ENCODE data around the gene HS1BP3. TPM values are rescaled to one million over a fixed set of nuclear protein-coding genes. Genes with fewer than 3 reads are reported as not detected.

HS1BP3 gene
- total RNA-seq, 1 donor from 2014 or later = 21.0 TPM

DNA sequence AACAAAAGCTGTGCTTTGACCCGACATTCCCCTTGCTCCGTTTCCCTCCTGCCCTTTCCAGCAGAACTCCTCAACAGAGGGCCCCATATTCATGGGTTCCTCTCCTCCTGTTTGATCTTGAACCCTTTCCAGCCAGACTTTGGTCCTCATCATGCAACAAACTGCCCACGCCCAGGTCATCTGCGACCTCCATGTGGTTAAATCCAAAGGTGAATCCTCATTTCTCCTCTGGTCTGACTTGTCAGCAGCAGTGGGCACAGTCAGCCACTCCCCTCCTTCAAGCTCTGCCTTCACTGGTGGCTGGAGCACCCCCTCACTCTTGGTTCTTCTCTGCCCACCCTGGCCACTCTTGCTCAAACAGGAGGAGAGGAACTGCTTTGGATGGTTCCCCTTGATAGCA lies 2.7 kb downstream of the HS1BP3 start:
- no peaks in the 10 kb centered on the region for H4K20me1 ChIP-seq (ENCODE audit: insufficient read depth, low read length)
- H2AFZ ChIP-seq (ENCODE audit: low read depth, low read length) = no peak overlapping the region
- H3K79me2 ChIP-seq (ENCODE audit: insufficient read depth, low read length) = peaks cover 16% of the 10 kb centered on the region
- H3K27me3 Mint-ChIP-seq (ENCODE audit: low read depth, unreplicated experiment) = no peaks in the 10 kb centered on the region
- peaks cover 13% of the 10 kb centered on the region for H3K4me1 ChIP-seq (ENCODE audit: insufficient read depth, low read length)
- no peak overlapping the region for H3K27ac Mint-ChIP-seq (ENCODE audit: unreplicated experiment)
- no peak for TF ChIP-seq EZH2 (IDR thresholded peaks at IDR 0.05; ENCODE audit: insufficient read depth, low read length)
- TF ChIP-seq, protein P1, sequence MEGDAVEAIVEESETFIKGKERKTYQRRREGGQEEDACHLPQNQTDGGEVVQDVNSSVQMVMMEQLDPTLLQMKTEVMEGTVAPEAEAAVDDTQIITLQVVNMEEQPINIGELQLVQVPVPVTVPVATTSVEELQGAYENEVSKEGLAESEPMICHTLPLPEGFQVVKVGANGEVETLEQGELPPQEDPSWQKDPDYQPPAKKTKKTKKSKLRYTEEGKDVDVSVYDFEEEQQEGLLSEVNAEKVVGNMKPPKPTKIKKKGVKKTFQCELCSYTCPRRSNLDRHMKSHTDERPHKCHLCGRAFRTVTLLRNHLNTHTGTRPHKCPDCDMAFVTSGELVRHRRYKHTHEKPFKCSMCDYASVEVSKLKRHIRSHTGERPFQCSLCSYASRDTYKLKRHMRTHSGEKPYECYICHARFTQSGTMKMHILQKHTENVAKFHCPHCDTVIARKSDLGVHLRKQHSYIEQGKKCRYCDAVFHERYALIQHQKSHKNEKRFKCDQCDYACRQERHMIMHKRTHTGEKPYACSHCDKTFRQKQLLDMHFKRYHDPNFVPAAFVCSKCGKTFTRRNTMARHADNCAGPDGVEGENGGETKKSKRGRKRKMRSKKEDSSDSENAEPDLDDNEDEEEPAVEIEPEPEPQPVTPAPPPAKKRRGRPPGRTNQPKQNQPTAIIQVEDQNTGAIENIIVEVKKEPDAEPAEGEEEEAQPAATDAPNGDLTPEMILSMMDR (IDR thresholded peaks at IDR 0.05; ENCODE audit: insufficient read depth, low read depth, low read length) = no peak
- no peaks in the 10 kb centered on the region for H3K36me3 ChIP-seq (ENCODE audit: insufficient read depth, low read length)
- H3K27ac ChIP-seq (ENCODE audit: low read depth, low read length) = no peak overlapping the region
- FAIRE-seq = no peak
- no peak overlapping the region for H3K4me3 Mint-ChIP-seq (ENCODE audit: unreplicated experiment)
- H3K9me3 ChIP-seq (ENCODE audit: insufficient read depth, low read depth, low read length) = no peaks in the 10 kb centered on the region
- H3K4me3 ChIP-seq (ENCODE audit: insufficient read depth, low read depth, low read length) = no peak overlapping the region
- H3K36me3 Mint-ChIP-seq (ENCODE audit: low read depth, unreplicated experiment) = peaks cover 7% of the 10 kb centered on the region
- H3K27me3 ChIP-seq (ENCODE audit: insufficient read depth, low read length) = no peaks in the 10 kb centered on the region
- no peak for DNase-seq (ENCODE audit: low read depth)
- no peaks in the 10 kb centered on the region for H3K9me3 Mint-ChIP-seq (ENCODE audit: unreplicated experiment)
- H3K9ac ChIP-seq (ENCODE audit: low read length) = no peak overlapping the region
- H3K4me2 ChIP-seq (ENCODE audit: low read length) = no peak overlapping the region
- H3K4me1 Mint-ChIP-seq (ENCODE audit: low read depth, unreplicated experiment) = peaks cover 26% of the 10 kb centered on the region

DNA sequence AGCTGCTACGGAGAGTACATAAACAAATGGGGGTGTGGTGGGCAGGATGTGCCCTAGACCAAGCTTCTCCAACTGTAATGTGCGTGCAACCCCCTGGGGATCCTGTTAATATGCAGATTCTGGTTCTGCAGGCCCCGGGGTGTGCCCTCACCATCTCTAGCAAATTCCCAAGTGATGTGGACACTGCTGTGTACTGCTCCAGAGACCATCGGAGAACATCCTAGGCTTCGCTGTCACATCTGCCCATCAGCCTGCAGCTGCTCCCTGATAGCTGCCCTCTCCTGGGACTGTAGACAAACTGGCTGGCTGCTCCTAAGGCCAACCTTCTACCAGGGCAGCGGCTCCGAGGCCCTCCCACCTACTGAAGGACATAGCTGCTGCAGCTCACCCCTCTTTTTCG lies 3.2 kb downstream of the HS1BP3 start:
- H3K27ac Mint-ChIP-seq (ENCODE audit: unreplicated experiment) = no peak overlapping the region
- DNase-seq (ENCODE audit: low read depth) = no peak
- no peaks in the 10 kb centered on the region for H4K20me1 ChIP-seq (ENCODE audit: insufficient read depth, low read length)
- no peak overlapping the region for H3K4me3 ChIP-seq (ENCODE audit: insufficient read depth, low read depth, low read length)
- no peaks in the 10 kb centered on the region for H3K36me3 ChIP-seq (ENCODE audit: insufficient read depth, low read length)
- TF ChIP-seq, protein P1 (IDR thresholded peaks at IDR 0.05; ENCODE audit: insufficient read depth, low read depth, low read length) = no peak
- TF ChIP-seq EZH2 (IDR thresholded peaks at IDR 0.05; ENCODE audit: insufficient read depth, low read length) = no peak
- H3K4me1 ChIP-seq (ENCODE audit: insufficient read depth, low read length) = peaks cover 13% of the 10 kb centered on the region
- H3K27ac ChIP-seq (ENCODE audit: low read depth, low read length) = no peak overlapping the region
- H3K4me3 Mint-ChIP-seq (ENCODE audit: unreplicated experiment) = no peak overlapping the region
- FAIRE-seq = no peak
- no peaks in the 10 kb centered on the region for H3K9me3 Mint-ChIP-seq (ENCODE audit: unreplicated experiment)
- H2AFZ ChIP-seq (ENCODE audit: low read depth, low read length) = no peak overlapping the region
- H3K4me2 ChIP-seq (ENCODE audit: low read length) = no peak overlapping the region
- H3K79me2 ChIP-seq (ENCODE audit: insufficient read depth, low read length) = peaks cover 16% of the 10 kb centered on the region
- H3K9ac ChIP-seq (ENCODE audit: low read length) = no peak overlapping the region
- H3K27me3 ChIP-seq (ENCODE audit: insufficient read depth, low read length) = no peaks in the 10 kb centered on the region
- no peaks in the 10 kb centered on the region for H3K27me3 Mint-ChIP-seq (ENCODE audit: low read depth, unreplicated experiment)
- H3K4me1 Mint-ChIP-seq (ENCODE audit: low read depth, unreplicated experiment) = peaks cover 26% of the 10 kb centered on the region
- H3K36me3 Mint-ChIP-seq (ENCODE audit: low read depth, unreplicated experiment) = peaks cover 7% of the 10 kb centered on the region
- H3K9me3 ChIP-seq (ENCODE audit: insufficient read depth, low read depth, low read length) = no peaks in the 10 kb centered on the region

DNA sequence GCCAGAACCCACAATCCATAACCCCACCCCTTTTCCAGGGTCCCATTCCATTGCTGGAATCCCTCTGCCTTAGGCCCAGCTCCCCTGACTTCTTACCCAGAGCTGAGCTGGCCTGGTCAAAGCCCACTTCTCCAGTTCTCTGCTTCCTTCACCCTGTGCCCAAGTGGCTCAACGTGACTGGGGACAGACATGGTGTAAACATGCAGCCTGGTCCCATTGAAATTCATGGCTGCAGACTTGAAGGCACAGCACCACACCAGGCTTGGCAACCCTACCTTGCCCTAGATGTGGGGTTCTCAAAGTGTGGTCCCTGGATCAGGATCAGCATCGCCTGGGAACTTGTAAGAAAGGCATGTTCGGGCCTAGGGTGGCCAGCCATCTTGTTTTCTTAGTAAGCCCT lies 3.7 kb downstream of the HS1BP3 start:
- no peak for FAIRE-seq
- Mint-ChIP-seq H3K27ac (ENCODE audit: unreplicated experiment) (no peak overlapping the region), H3K4me1 (ENCODE audit: low read depth, unreplicated experiment) (peaks cover 23% of the 10 kb centered on the region)

More for the DNA sequence above, 3.7 kb downstream of the HS1BP3 start:
- H3K9ac ChIP-seq (ENCODE audit: low read length) = no peak overlapping the region
- no peaks in the 10 kb centered on the region for H3K27me3 ChIP-seq (ENCODE audit: insufficient read depth, low read length)
- H3K27ac ChIP-seq (ENCODE audit: low read depth, low read length) = no peak overlapping the region
- DNase-seq (ENCODE audit: low read depth) = no peak
- no peaks in the 10 kb centered on the region for H3K9me3 ChIP-seq (ENCODE audit: insufficient read depth, low read depth, low read length)
- H3K4me2 ChIP-seq (ENCODE audit: low read length) = no peak overlapping the region
- H3K4me3 Mint-ChIP-seq (ENCODE audit: unreplicated experiment) = no peak overlapping the region
- H3K36me3 ChIP-seq (ENCODE audit: insufficient read depth, low read length) = no peaks in the 10 kb centered on the region
- H3K9me3 Mint-ChIP-seq (ENCODE audit: unreplicated experiment) = no peaks in the 10 kb centered on the region
- H3K36me3 Mint-ChIP-seq (ENCODE audit: low read depth, unreplicated experiment) = peaks cover 7% of the 10 kb centered on the region
- H2AFZ ChIP-seq (ENCODE audit: low read depth, low read length) = no peak overlapping the region
- no peak overlapping the region for H3K4me3 ChIP-seq (ENCODE audit: insufficient read depth, low read depth, low read length)
- peaks cover 16% of the 10 kb centered on the region for H3K79me2 ChIP-seq (ENCODE audit: insufficient read depth, low read length)
- H3K4me1 ChIP-seq (ENCODE audit: insufficient read depth, low read length) = peaks cover 14% of the 10 kb centered on the region
- H3K27me3 Mint-ChIP-seq (ENCODE audit: low read depth, unreplicated experiment) = no peaks in the 10 kb centered on the region
- TF ChIP-seq, protein P1 (IDR thresholded peaks at IDR 0.05; ENCODE audit: insufficient read depth, low read depth, low read length) = no peak
- TF ChIP-seq EZH2 (IDR thresholded peaks at IDR 0.05; ENCODE audit: insufficient read depth, low read length) = no peak
- peaks cover under 1% of the 10 kb centered on the region for H4K20me1 ChIP-seq (ENCODE audit: insufficient read depth, low read length)

Measured in astrocyte (in vitro differentiated cells and primary cell).